Activated T-helper 2 cell treated with anti-CD3 and anti-CD28 coated beads, Interferon-gamma antibody, Interleukin-2, Interleukin-4, amounts not matched to agents 10 μg/mL and 5 μg/mL and 100 μg/mL, durations not matched to agents 14 hours and 24 hours and 36 hours (primary cell): ENCODE data around the gene NRAP. TPM values are rescaled to one million over a fixed set of nuclear protein-coding genes. Genes with fewer than 3 reads are reported as not detected.
A peak's percentile ranks its signal among the peaks of the same experiment; 100 is the strongest.
"Not testable (repeated sequence)": the region's sequence is repeated elsewhere in the genome, so short reads cannot be mapped to it uniquely, and the experiment has no call there.

Experiments
- DNase-seq: peaks from one replicate; pipeline ENCODE4 v3.0.0; 2021; ENCODE audit warnings: low spot score
- H3K27ac Mint-ChIP-seq: one replicate; pipeline ENCODE4 v1.8.0; 2021; ENCODE audit warnings: mixed read lengths
- H3K27me3 Mint-ChIP-seq: one replicate; pipeline ENCODE4 v1.8.0; 2021; ENCODE audit warnings: low read depth, mixed read lengths
- H3K36me3 Mint-ChIP-seq: one replicate; pipeline ENCODE4 v1.8.0; 2021; ENCODE audit warnings: low read depth, mixed read lengths
- H3K4me1 Mint-ChIP-seq: one replicate; pipeline ENCODE4 v1.8.0; 2021; ENCODE audit warnings: low read depth, mixed read lengths
- H3K4me3 Mint-ChIP-seq: one replicate; pipeline ENCODE4 v1.8.0; 2021; ENCODE audit warnings: low read depth, mild to moderate bottlenecking, moderate library complexity, mixed read lengths
- H3K9me3 Mint-ChIP-seq: one replicate; pipeline ENCODE4 v1.8.0; 2021; ENCODE audit warnings: mixed read lengths
- intact Hi-C: fragments of 100-400 bp; cut with micrococcal nuclease; formaldehyde crosslinking; loops from one replicate; pipeline ENCODE4 v1.15.1; 2023
- total RNA-seq: library from RNA; stranded (reverse); gene quantifications from 2 replicates; pipeline ENCODE4 v1.2.3, GENCODE V29; 2022

The NRAP gene
- total RNA-seq, 1 donor from 2014 or later = not detected

DNA sequence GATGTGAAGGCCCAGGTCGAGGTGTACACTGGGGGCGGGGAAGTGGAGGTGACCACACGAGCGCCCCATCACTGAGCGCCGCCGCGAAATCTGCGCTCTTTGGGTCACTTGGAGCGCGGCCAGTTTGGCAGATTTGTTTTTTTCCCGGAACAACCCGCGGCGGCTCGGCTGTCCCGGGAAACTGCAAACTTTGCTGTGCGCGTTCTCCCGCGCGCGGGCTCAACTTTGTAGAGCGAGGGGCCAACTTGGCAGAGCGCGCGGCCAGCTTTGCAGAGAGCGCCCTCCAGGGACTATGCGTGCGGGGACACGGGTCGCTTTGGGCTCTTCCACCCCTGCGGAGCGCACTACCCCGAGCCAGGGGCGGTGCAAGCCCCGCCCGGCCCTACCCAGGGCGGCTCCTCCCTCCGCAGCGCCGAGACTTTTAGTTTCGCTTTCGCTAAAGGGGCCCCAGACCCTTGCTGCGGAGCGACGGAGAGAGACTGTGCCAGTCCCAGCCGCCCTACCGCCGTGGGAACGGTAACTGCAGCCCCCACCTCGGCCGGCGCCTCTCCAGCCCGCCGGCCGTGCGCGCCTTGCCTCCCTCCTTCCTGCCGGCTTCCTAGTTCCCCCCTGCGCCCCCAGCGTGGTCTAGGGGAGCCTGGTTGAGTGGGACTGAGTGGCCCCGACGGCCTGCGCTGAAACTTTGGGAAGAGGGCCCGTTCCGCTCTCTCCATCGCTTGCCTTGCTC lies 15.8 kb upstream of the NRAP start, which contains the start of gene CASP7:
Gene CASP7 (plus strand): TSS at position 450 of the 727 bp plus-strand sequence. CDS start 17,582 bp downstream, outside the sequence.
- intact Hi-C loops = loop anchor here (2.0 to 10.0 kb wide), 7 partner anchors 25 to 1305 kb away; partner anchors contain the start of genes ACSL5, DCLRE1A, NHLRC2 and VTI1A
- Mint-ChIP-seq H3K27me3 (peaks cover 7% of the 10 kb centered on the region), H3K36me3 (peaks cover 24% of the 10 kb centered on the region), H3K4me3 (peak within 1 kb of the TSS; percentile 92), H3K4me1 (peaks cover 44% of the 10 kb centered on the region), H3K27ac (peak within 1 kb of the TSS; percentile 86), H3K9me3 (peaks cover 15% of the 10 kb centered on the region)
- peak; percentile 84 for DNase-seq

DNA sequence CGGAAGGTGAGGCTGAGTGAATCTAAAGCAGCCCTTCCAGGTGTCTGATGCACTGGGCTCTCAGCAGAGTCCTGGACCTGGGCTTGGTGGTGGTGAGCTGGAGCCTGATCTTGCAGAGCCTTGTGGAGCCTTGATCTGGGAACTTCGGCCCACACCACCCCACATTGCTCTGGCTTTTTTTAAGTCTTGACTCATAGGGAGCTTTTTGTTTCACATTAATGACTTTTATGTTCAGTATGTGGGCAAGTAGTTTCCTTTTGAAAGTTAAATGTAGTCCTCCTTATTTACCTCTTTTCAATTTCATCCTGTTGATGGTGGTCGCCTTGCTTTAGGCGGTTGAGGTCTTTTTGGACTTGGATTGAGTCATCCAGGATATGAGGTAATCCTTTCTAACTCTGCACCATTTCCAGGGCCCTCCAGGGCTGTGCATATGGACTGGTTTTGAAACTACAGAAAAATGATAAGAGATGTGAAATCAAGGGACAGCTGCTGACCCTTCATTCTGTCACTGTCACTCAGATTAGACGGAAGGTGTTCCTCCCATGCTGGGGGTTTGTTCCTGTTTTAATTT lies 2.9 kb upstream of the NRAP start:
- Mint-ChIP-seq H3K36me3 (no peaks in the 10 kb centered on the region), H3K27ac (peak overlapping the region; percentile 37), H3K9me3 (peaks cover 9% of the 10 kb centered on the region), H3K27me3 (peaks cover 14% of the 10 kb centered on the region), H3K4me1 (peaks cover 12% of the 10 kb centered on the region), H3K4me3 (no peak overlapping the region)
- DNase-seq = no peak
- intact Hi-C loops = no loop called here

DNA sequence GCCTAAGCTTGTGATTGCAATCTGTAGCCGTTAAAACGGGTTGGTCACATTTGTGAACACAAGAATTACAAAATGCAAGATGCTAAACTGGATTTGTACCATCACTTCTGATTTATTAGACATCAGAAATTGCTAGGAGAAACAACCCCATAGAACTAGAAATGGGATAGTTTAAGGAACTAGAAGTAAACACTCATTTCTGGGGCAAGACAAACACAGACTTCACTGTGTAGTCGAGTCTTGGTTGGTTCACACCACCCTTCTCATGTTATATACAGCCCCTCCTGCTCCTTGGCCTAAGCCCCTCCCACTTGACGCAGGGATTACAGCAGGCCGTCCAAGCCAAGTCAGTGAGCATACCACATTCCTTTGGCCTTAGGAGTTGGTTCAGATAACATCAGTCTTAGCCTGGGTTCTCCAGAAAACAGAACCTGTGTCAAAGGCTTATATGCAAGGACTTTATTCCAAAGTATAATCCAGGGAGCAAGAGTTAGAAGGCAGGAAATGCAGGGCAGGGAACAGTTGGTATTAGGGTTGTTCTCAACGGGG lies 2.0 kb upstream of the NRAP start:
- Mint-ChIP-seq H3K9me3 (peaks cover 9% of the 10 kb centered on the region), H3K4me1 (peaks cover 12% of the 10 kb centered on the region)

GRCh38 chr10:113665352-113665751 lies 1.5 kb upstream of the NRAP start:
- Mint-ChIP-seq H3K27ac (no peak overlapping the region), H3K4me3 (no peak overlapping the region), H3K36me3 (no peaks in the 10 kb centered on the region), H3K4me1 (peaks cover 12% of the 10 kb centered on the region), H3K9me3 (peaks cover 4% of the 10 kb centered on the region), H3K27me3 (peaks cover 17% of the 10 kb centered on the region)
- no peak for DNase-seq
- intact Hi-C loops = no loop called here

More for the DNA sequence above, 2.0 kb upstream of the NRAP start:
- Mint-ChIP-seq H3K36me3 (no peaks in the 10 kb centered on the region), H3K27me3 (peaks cover 16% of the 10 kb centered on the region), H3K4me3 (no peak overlapping the region), H3K27ac (no peak overlapping the region)
- intact Hi-C loops = no loop called here
- DNase-seq = no peak

DNA sequence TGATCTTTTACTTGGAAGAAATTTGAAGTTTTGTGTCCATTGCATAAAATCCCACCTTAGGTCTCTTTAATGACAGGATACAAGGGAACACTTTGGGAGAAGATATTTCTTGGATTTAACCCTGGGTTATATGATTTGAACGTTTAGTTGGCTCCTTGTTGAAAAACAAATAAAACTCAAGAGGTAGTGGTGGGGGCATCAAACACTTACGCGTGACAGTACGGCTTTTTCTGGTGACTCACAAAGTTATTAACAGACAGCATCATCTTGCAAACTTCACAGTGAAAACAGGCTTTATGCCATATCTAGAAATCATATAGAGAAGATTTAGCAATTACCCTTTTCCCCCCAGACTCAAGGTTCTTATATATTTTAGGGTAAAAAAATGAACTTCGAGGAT lies 699 bp downstream of the NRAP start:
- Mint-ChIP-seq H3K27me3 (peaks cover 25% of the 10 kb centered on the region), H3K27ac (no peak overlapping the region), H3K36me3 (no peaks in the 10 kb centered on the region), H3K4me3 (no peak overlapping the region), H3K9me3 (no peaks in the 10 kb centered on the region), H3K4me1 (peaks cover 12% of the 10 kb centered on the region)
- no peak for DNase-seq
- intact Hi-C loops = no loop called here

- intact Hi-C loops = no loop called here
- Mint-ChIP-seq H3K4me3 (no peak overlapping the region), H3K27ac (no peak overlapping the region), H3K9me3 (no peaks in the 10 kb centered on the region), H3K36me3 (no peaks in the 10 kb centered on the region), H3K27me3 (peaks cover 30% of the 10 kb centered on the region), H3K4me1 (peaks cover 3% of the 10 kb centered on the region)
- no peak for DNase-seq
Measured at GRCh38 chr10:113661332-113661731, 2.5 kb downstream of the NRAP start.

DNA sequence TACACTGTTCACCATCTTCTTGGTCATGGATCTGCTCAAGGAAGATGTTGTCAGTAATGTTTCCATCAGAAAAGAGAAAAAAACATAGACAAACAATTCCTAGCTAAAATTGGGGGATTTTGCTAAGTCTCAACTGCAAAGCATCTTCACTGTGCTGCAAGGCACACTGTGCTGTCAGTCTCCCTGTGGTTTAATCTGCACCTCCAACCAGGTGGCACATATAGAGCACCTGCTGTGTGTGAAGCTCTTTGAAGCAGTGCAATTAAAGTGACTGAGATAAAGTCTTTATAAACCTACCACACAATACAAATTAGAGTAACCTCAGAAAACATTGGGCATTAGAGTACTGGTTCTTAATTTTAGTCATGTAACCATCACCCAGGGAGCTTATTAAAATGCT lies 6.3 kb downstream of the NRAP start:
- peaks cover 33% of the 10 kb centered on the region for H3K27me3 Mint-ChIP-seq

DNA sequence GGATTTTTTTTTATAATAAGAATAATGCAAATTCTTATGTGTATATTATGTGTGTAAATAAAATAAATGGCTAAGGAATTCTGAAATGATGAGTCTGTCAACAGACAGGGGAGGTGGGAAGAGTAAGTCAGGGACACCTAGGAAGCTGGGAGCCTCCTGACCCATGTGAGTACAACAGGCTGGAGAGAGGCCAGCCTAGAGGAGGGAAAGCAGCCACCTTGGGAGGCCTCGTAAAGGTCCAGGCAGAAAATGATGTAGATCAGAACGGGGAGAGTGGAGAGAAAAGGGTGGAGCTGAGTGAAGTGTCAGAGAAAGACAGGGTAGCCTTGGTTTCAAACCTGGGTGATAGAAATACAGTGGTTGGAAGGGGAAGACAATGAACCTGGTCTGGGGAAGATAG lies 6.9 kb downstream of the NRAP start:
- H3K4me1 Mint-ChIP-seq = no peaks in the 10 kb centered on the region
- no peak for DNase-seq
- no peaks in the 10 kb centered on the region for H3K36me3 Mint-ChIP-seq
- H3K27me3 Mint-ChIP-seq = peaks cover 33% of the 10 kb centered on the region
- intact Hi-C loops = no loop called here
- H3K9me3 Mint-ChIP-seq = no peaks in the 10 kb centered on the region
- no peak overlapping the region for H3K4me3 Mint-ChIP-seq
- no peak overlapping the region for H3K27ac Mint-ChIP-seq

More for the DNA sequence above, 6.3 kb downstream of the NRAP start:
- no peaks in the 10 kb centered on the region for H3K4me1 Mint-ChIP-seq
- H3K27ac Mint-ChIP-seq = no peak overlapping the region
- H3K36me3 Mint-ChIP-seq = no peaks in the 10 kb centered on the region
- no peak overlapping the region for H3K4me3 Mint-ChIP-seq
- intact Hi-C loops = no loop called here
- no peaks in the 10 kb centered on the region for H3K9me3 Mint-ChIP-seq
- DNase-seq = no peak

DNA sequence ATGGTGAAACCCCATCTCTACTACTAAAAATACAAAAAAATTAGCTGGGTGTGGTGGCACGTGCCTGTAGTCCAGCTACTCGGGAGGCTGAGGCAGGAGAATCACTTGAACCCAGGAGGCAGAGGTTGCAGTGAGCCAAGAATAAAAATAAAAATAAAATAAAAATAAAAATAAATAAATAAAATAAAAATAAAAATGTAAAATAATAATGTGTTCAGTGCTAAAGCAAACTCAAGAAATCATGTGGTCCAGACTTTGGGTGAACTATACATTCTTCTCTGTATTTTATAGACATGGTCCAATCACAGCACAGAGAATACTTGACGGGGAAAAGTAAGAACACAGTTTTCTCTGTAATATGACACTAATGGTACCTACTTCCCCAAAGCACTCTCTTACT lies 11.4 kb downstream of the NRAP start:
- intact Hi-C loops, H3K4me3 Mint-ChIP-seq, H3K9me3 Mint-ChIP-seq, H3K27ac Mint-ChIP-seq, DNase-seq, H3K36me3 Mint-ChIP-seq, H3K4me1 Mint-ChIP-seq: not testable (repeated sequence)
- peaks cover 26% of the 10 kb centered on the region for H3K27me3 Mint-ChIP-seq

DNA sequence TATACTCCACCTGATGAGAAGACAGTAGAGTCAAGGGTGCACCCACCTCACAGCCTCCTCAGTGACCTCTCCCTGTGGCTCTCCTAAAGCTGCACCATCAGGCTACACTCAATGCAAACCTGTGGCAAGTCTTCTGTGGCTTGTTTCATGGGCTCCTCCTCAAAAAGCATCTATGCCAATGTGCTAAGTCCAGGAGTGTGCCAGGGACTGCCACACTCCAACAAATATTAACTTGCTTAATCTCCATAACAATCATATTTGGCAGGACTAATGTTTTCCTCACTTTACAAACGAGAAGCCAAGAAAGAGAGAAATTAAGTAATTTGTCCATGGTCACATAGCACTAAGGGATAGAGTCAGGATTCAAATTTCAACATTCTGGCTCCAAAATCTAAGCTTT lies 11.9 kb downstream of the NRAP start:
- Mint-ChIP-seq H3K4me3 (no peak overlapping the region), H3K36me3 (no peaks in the 10 kb centered on the region), H3K4me1 (no peaks in the 10 kb centered on the region), H3K27ac (no peak overlapping the region), H3K27me3 (peaks cover 25% of the 10 kb centered on the region), H3K9me3 (no peaks in the 10 kb centered on the region)
- intact Hi-C loops = no loop called here
- no peak for DNase-seq

- intact Hi-C loops = no loop called here
- Mint-ChIP-seq H3K36me3 (no peaks in the 10 kb centered on the region), H3K27ac (no peak overlapping the region), H3K27me3 (peaks cover 20% of the 10 kb centered on the region), H3K4me1 (no peaks in the 10 kb centered on the region), H3K4me3 (no peak overlapping the region), H3K9me3 (no peaks in the 10 kb centered on the region)
- DNase-seq = no peak
Measured at GRCh38 chr10:113651021-113651420, 12.8 kb downstream of the NRAP start.

DNA sequence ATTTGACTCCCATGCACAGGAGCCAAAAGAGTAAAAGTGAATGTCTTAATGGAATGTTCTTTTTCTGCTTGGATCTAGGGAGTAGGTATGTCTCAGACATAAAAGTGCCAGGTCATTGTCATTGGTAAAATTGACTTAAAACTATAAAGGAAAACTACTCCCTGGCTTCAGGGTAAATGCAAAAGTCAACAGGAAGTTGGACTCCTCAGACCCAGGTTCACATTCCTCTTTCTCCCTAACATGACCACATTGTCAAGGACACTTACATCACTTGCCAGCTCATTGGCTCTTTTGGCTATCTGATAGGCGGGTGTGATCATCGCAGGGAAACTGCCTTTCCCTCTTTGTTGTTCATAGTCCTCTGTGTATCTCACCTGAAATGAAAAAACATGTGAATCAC lies 13.7 kb downstream of the NRAP start:
- Mint-ChIP-seq H3K27me3 (peaks cover 20% of the 10 kb centered on the region), H3K9me3 (no peaks in the 10 kb centered on the region), H3K27ac (no peak overlapping the region), H3K4me3 (no peak overlapping the region), H3K36me3 (no peaks in the 10 kb centered on the region), H3K4me1 (no peaks in the 10 kb centered on the region)
- no peak for DNase-seq
- intact Hi-C loops = no loop called here

GRCh38 chr10:113648478-113648877 lies 15.4 kb downstream of the NRAP start:
- Mint-ChIP-seq H3K9me3 (no peaks in the 10 kb centered on the region), H3K27ac (no peak overlapping the region), H3K4me3 (no peak overlapping the region), H3K36me3 (no peaks in the 10 kb centered on the region), H3K4me1 (no peaks in the 10 kb centered on the region), H3K27me3 (peaks cover 17% of the 10 kb centered on the region)
- DNase-seq = no peak
- intact Hi-C loops = no loop called here
